ACC112 (cell line): Measurements from ENCODE around the gene POFUT2.

ENCODE experiments used
- H2AFZ ChIP-seq: fragments of 200-600 bp; sonication (generic); one replicate; pipeline ENCODE4 v1.6.0; 2017; ENCODE audit warnings: antibody characterized with exemption, low read length; ENCODE audit not compliant: unreplicated experiment
- H3K27ac ChIP-seq: fragments of 200-600 bp; sonication (generic); 2 replicates; pipeline ENCODE4 v1.5.1; 2014; ENCODE audit warnings: low read depth, mild to moderate bottlenecking, antibody characterized with exemption, low read length, moderate library complexity
- H3K27me3 ChIP-seq: fragments of 200-600 bp; sonication (generic); 2 replicates; pipeline ENCODE4 v1.6.1; 2014; ENCODE audit warnings: mild to moderate bottlenecking, antibody characterized with exemption, low read length, moderate library complexity, mixed read lengths; ENCODE audit not compliant: insufficient read depth
- H3K36me3 ChIP-seq: fragments of 200-600 bp; sonication (generic); 2 replicates; pipeline ENCODE4 v1.6.1; 2016; ENCODE audit warnings: mild to moderate bottlenecking, antibody characterized with exemption, low read length, moderate library complexity, mixed read lengths; ENCODE audit not compliant: insufficient read depth
- H3K4me1 ChIP-seq: fragments of 200-600 bp; sonication (generic); one replicate; pipeline ENCODE4 v1.6.1; 2016; ENCODE audit warnings: low read length, mixed read lengths; ENCODE audit not compliant: insufficient read depth, unreplicated experiment, control insufficient read depth
- H3K4me3 ChIP-seq: fragments of 200-600 bp; sonication (generic); 2 replicates; pipeline ENCODE4 v1.5.1; 2014; ENCODE audit warnings: mild to moderate bottlenecking, low read depth, low read length
- H3K79me2 ChIP-seq: fragments of 200-600 bp; sonication (generic); one replicate; pipeline ENCODE4 v1.6.0; 2016; ENCODE audit warnings: low read length; ENCODE audit not compliant: control insufficient read depth, unreplicated experiment, insufficient read depth

Gene POFUT2

DNA sequence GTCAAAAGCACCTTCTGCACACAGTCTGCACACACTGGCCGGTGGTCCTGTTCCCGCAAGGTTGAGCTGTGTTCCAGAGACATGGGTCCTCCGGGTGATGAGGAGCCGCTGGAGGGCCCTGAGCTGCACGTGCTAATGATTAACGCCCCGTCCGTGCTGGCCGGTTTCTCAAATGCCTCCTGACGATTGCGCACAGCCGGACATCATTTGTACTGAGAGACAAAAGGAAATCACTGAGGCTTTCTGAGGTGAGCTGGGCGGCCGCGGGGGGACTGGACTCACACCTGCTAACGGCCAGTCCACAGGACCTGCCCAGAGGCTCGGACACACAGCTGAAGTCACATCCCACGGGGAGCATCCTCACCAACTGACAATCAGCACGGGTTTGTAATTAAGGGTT is 29.2 kb downstream of the POFUT2 start:
- Histone ChIP-seq H3K27me3 (peaks cover 28% of the 10 kb centered on the region; the same call in 1 of the 2 replicates), H3K27ac (no peak overlapping the region), H3K79me2 (no peaks in the 10 kb centered on the region), H2AFZ (no peak overlapping the region), H3K36me3 (0 out of 2 replicates have a peak, but pooled peaks cover 2% of the 10 kb centered on the region), H3K4me1 (peaks cover 2% of the 10 kb centered on the region), H3K4me3 (no peak overlapping the region)

DNA sequence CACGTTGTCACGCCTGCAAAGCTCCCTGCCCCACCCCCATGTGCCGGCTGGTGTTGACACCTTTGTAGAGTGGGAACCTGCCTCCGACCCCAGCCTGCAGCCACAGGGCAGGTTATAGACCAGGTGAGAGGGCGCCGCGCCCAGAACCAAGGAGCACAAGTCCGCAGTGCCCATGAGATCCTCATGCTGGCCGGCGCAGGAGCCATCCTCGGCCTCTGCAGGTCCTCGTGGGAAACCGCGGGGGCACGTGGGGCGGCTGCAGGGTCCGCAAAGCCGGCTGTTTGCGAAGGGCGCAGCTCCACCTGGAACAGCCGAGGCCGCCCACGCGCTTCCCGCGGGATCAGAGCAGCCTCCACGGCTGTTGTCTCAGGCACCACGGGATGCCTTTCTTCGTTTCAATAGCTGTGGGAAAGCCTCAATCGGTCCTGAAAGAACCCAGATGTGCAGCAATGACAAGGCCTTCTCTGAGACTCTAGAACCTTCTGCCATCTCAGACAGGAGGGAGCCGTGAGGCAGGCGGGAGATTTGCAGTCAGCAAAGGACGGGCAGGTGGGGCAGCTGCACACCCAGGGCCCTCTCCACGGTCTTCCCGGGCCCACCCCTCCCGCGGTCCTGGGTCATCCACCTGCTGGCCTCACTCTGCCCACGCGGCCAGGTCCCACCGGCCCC is 29.9 kb downstream of the POFUT2 start:
- H3K27ac ChIP-seq: no peak overlapping the region
- H3K4me3 ChIP-seq: no peak overlapping the region
- H3K36me3 ChIP-seq: no peaks in the 10 kb centered on the region
- H2AFZ ChIP-seq: no peak overlapping the region
- H3K27me3 ChIP-seq: peaks cover 28% of the 10 kb centered on the region; the same call in 1 of the 2 replicates
- H3K79me2 ChIP-seq: no peaks in the 10 kb centered on the region
- peaks cover 8% of the 10 kb centered on the region for H3K4me1 ChIP-seq

DNA sequence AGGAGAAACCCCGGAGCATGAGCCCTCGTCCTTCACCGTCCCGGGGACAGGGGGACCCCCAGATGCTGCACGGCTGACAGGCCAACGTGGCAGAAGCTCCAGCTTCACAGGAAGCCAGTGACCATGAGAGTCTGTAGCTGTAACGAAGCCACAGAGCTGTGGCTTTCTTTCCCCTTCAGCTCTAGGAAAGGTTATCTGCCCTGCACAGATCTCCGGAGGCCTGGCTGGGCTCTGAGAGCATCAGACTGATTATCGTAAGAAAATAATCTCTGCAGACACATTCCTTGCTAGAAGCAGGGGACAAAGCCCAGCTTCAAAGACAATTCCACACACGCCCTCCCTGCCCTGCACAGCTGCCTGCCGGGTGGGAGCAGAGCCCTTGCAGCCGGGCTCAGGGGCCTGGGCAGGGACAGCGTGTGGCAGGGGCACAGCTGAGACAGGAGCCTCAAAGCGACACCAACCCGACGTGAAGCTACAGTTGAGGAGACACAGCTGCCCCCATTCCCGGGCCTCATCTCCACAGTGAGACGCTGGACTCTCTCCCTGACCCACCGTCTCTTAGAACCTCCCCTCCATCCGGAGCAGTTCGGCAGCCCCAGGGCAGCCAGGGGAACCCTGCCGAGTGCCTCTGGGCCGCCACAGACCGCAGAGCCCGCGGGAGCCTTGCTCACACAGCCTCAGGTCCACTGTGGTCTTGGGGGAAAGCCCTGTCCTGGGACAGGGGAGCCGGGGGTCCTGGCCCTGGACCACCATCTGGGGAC is 30.6 kb downstream of the POFUT2 start:
- Histone ChIP-seq H3K4me1 (peaks cover 8% of the 10 kb centered on the region), H2AFZ (no peak overlapping the region), H3K79me2 (no peaks in the 10 kb centered on the region), H3K4me3 (no peak overlapping the region), H3K27me3 (peaks cover 28% of the 10 kb centered on the region; the same call in 1 of the 2 replicates), H3K36me3 (no peaks in the 10 kb centered on the region), H3K27ac (no peak overlapping the region)

DNA sequence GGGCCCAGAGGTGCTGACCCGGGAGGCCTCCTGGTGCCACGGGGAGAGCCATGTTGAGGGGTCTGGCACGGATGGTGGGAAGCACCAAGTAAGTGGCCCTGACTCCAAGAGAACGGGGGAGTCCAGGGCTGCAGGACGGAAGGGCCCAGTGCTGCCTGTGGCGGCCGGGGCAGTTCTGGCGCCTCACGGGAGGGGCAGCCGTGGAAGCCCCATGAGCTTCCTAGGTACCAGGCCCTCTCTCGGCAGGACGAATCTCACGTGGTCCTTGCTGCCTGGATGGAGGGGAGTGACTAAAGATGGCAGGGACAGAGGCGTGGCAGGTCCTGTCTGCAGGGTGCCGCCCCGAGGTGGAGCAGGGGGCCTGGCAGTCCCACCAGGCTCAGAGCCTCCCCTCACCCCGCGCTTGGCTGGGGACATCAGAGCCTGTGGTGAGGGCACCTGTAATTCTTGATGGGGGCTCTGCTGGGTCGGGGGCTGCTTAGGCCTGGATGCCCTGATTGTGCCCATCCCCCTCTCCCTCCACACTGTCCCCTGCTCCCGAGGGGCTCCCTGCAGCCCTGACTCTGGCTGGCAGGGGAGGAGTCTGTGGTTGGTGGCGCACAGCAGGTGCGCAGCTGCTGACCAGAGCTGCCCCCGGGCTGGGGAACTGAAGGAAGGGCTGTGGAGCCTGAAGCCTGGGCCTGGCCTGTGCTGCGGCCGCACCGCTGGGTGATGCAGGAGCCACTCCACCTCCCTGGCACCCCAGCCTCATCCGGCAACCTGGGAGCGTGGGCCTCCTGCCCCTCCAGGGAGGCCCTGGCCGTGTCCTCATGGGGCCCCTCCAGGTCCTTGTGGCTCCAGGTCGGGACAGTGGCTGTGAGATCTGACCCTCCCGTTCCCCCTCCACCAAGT is 31.4 kb downstream of the POFUT2 start:
- Histone ChIP-seq H3K4me1 (peaks cover 8% of the 10 kb centered on the region), H3K36me3 (no peaks in the 10 kb centered on the region), H2AFZ (no peak overlapping the region), H3K79me2 (no peaks in the 10 kb centered on the region), H3K27ac (no peak overlapping the region), H3K27me3 (peaks cover 28% of the 10 kb centered on the region; the same call in 1 of the 2 replicates), H3K4me3 (no peak overlapping the region)

DNA sequence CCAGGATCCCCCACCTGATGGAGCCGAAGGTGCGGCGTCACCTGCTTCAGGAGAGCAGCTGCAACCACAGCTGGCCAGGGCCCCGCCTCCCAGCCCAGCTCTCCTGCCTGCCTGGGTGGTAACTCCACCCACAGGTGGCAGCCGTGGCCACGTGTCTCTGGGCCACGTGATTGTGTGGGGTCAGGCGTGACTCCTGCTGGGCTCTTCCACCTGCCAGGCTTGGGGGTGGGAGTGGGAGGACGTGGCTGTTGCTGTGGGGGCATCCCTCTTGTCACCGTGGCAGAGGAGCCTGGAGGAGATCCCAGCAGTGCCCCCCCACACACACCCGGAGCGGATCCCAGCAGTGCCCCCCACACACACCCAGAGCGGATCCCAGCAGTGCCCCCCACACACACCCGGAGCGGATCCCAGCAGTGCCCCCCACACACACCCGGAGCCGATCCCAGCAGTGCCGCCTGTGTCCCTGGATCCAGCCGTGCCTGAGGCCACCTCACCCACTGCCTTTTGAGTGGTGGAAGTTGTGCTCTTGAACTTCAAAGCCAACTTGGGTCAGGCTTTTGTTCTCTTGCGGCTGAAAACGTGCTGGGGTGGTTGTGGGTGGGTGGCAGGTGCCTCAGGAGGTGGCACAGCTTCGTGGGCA is 32.2 kb downstream of the POFUT2 start:
- H3K27ac ChIP-seq: no peak overlapping the region
- no peaks in the 10 kb centered on the region for H3K79me2 ChIP-seq
- no peak overlapping the region for H2AFZ ChIP-seq
- H3K27me3 ChIP-seq: peaks cover 28% of the 10 kb centered on the region; the same call in 1 of the 2 replicates
- H3K36me3 ChIP-seq: no peaks in the 10 kb centered on the region
- peaks cover 8% of the 10 kb centered on the region for H3K4me1 ChIP-seq
- no peak overlapping the region for H3K4me3 ChIP-seq

DNA sequence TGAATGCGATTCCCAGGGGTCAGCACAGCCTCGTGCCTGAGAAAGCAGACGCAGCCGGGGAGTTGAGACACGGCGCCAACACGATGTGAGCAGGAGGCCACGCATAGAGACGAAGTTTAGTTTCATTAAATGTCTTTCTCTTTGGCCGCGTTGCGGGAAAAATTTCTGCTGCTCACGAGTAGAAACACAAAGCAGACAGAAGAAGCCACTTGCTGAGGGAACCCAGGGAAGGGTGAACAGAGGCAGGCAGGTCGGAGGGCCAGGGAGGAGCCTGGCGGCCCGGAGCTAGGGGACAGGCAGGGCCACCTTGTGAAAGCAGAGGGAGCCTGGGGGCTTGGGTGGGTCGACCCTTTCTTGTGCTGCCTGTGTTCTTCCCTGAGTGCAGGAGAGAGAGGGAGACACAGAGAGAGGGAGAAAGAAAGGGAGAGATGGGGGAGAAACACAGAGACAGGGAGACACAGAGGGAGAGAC is 33.2 kb downstream of the POFUT2 start:
- H3K4me3 ChIP-seq: no peak overlapping the region
- peaks cover 28% of the 10 kb centered on the region; the same call in 1 of the 2 replicates for H3K27me3 ChIP-seq
- no peak overlapping the region for H2AFZ ChIP-seq
- H3K79me2 ChIP-seq: no peaks in the 10 kb centered on the region
- peaks cover 8% of the 10 kb centered on the region for H3K4me1 ChIP-seq
- H3K36me3 ChIP-seq: no peaks in the 10 kb centered on the region
- H3K27ac ChIP-seq: no peak overlapping the region

DNA sequence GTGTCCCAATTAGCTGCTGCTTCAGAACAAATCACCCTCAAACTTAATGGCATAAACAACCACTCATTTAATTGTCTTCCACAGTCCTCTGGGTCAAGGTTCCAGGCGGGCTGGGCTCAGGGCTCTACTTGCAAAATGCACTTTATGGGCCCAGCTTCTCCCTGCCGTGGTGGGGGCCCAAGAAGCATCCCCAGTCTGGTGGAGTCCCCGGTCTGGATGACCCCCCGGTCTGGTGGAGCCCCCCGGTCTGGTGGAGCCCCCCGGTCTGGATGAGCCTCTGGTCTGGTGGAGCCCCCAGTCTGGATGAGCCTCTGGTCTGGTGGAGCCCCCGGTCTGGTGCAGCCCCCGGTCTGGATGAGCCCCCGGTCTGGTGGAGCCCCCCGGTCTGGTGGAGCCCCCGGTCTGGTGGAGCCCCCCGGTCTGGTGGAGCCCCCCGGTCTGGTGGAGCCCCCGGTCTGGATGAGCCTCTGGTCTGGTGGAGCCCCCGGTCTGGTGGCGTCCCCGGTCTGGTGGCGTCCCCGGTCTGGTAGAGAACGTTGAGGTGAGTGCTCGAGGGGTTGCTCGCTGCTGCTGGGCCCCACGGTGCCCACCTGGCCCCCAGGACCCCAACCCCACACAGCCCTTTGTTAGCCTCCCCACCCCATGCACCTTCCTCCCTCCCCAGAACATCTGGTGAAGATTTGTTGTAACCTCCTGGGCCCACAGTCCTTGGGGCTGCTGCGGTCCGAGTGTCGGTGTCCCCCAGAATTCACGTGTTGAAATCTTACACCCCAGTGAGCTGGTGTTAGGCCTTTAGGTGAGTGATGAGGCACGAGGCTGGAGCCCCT is 33.8 kb downstream of the POFUT2 start:
- Histone ChIP-seq H3K4me3 (no peak overlapping the region), H3K4me1 (peaks cover 8% of the 10 kb centered on the region), H3K27me3 (peaks cover 23% of the 10 kb centered on the region; the same call in 1 of the 2 replicates), H3K36me3 (no peaks in the 10 kb centered on the region), H3K79me2 (no peaks in the 10 kb centered on the region), H2AFZ (no peak overlapping the region), H3K27ac (no peak overlapping the region)

DNA sequence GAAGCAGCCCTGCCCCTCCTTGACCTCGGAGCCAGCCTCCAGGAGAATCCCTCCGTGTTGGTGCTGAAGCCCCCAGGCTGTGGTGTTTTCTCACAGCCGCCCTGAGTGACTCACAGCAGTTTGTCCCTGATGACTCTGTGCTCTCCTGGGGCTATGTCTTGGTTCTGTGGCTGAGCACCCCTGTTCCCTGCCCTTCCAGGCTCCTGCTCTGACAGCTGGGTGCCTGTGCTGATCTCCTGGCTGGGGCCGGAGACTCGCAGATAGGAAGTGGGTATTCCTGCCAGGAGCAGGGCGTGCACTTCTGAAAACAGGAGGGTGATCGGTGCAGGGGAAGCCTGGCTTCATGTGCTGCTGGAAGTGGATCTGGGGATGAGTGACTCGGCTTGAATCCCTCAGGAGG is 34.5 kb downstream of the POFUT2 start:
- peaks cover 13% of the 10 kb centered on the region for H3K4me1 ChIP-seq
- H3K27me3 ChIP-seq: peaks cover 17% of the 10 kb centered on the region; the same call in 1 of the 2 replicates
- H2AFZ ChIP-seq: no peak overlapping the region
- H3K79me2 ChIP-seq: no peaks in the 10 kb centered on the region
- H3K4me3 ChIP-seq: no peak overlapping the region
- H3K36me3 ChIP-seq: no peaks in the 10 kb centered on the region
- no peak overlapping the region for H3K27ac ChIP-seq

DNA sequence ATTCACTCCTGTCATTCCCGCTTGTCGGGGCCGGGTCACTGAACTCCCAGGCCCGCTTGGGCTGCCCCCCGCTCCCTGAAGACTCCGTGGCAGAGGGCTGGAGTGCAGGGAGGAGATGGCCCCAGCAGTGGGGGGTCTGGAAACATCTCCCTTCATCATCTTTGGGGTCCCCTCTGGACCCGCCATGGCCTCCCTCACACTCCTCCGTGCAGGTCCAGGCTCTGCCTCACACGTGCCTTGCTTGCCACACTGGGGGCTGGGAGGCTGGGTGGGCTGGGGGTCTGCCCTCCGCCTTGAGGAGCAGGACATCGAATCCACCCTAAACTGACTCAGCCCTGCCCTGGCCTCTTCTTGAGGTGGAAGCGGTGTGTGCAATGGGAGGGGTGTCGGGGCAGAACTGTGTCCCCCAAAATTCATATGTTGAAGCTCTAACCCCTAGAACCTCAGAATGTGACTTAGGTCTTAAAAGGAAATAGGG is 35.2 kb downstream of the POFUT2 start:
- H3K27me3 ChIP-seq: peaks cover 10% of the 10 kb centered on the region; the same call in 1 of the 2 replicates

More for the DNA sequence above, 35.2 kb downstream of the POFUT2 start:
- H3K4me3 ChIP-seq: no peak overlapping the region
- no peaks in the 10 kb centered on the region for H3K36me3 ChIP-seq
- no peak overlapping the region for H2AFZ ChIP-seq
- H3K27ac ChIP-seq: no peak overlapping the region
- no peaks in the 10 kb centered on the region for H3K79me2 ChIP-seq
- H3K4me1 ChIP-seq: peaks cover 15% of the 10 kb centered on the region
